A204.1 (cell line): ENCODE results near the gene TSKU.
"Not testable (repeated sequence)": the region's sequence is repeated elsewhere in the genome, so short reads cannot be mapped to it uniquely, and the experiment has no call there.

Experiments
- FAIRE-seq: peaks from 2 replicates; lab custom pipeline; 2012; peaks lifted over from hg19 to GRCh38; lab: Jason Lieb, UNC

The TSKU gene

GRCh38 chr11:76826508-76826907, 43.4 kb downstream of the TSKU start:
- not testable (repeated sequence) for FAIRE-seq

GRCh38 chr11:76827005-76827404, 43.8 kb downstream of the TSKU start:
- not testable (repeated sequence) for FAIRE-seq

GRCh38 chr11:76830639-76831327, 47.6 kb downstream of the TSKU start:
- no peak for FAIRE-seq

GRCh38 chr11:76831686-76832310, 48.6 kb downstream of the TSKU start:
- FAIRE-seq: no peak

- FAIRE-seq: no peak
Observed at GRCh38 chr11:76832361-76832760, 49.2 kb downstream of the TSKU start.

GRCh38 chr11:76834151-76834550, 51.0 kb downstream of the TSKU start:
- FAIRE-seq: no peak

GRCh38 chr11:76835036-76835435, 51.9 kb downstream of the TSKU start:
- no peak for FAIRE-seq

- FAIRE-seq: no peak
Observed at GRCh38 chr11:76835928-76836612, 52.9 kb downstream of the TSKU start.

- FAIRE-seq: no peak
Observed at GRCh38 chr11:76836613-76837291, 53.6 kb downstream of the TSKU start.

- FAIRE-seq: no peak
Observed at GRCh38 chr11:76837696-76838677, 54.8 kb downstream of the TSKU start.

GRCh38 chr11:76838678-76839068, 55.5 kb downstream of the TSKU start:
- no peak for FAIRE-seq

GRCh38 chr11:76839311-76839710, 56.2 kb downstream of the TSKU start:
- FAIRE-seq: no peak

GRCh38 chr11:76841923-76842452, 58.8 kb downstream of the TSKU start:
- FAIRE-seq: no peak

- no peak for FAIRE-seq
Observed at GRCh38 chr11:76843907-76844306, 60.8 kb downstream of the TSKU start.

GRCh38 chr11:76844511-76844910, 61.4 kb downstream of the TSKU start:
- FAIRE-seq: no peak

GRCh38 chr11:76845069-76845468, 61.9 kb downstream of the TSKU start:
- no peak for FAIRE-seq

GRCh38 chr11:76846441-76846840, 63.3 kb downstream of the TSKU start:
- no peak for FAIRE-seq
